ENCODE data around the gene C1QBP. TPM values are rescaled to one million over a fixed set of nuclear protein-coding genes. Genes with fewer than 3 reads are reported as not detected.

C1QBP gene
- total RNA-seq, 3 donors from 2014 or later = 81.0 to 145 (median 101) TPM

GRCh38 chr17:5419959-5420653 is 18.8 kb downstream of the C1QBP start, which contains the start of gene RPAIN:
TSS of gene RPAIN (plus strand) at chr17:5420182. CDS start at chr17:5420211, 29 bp downstream.
- peaks cover 30% of the 10 kb centered on the region for H3K4me1 ChIP-seq (ENCODE audit: low read depth)
- TF ChIP-seq CTCF (IDR thresholded peaks at IDR 0.05) = no peak
- peak; percentile 81 for ATAC-seq
- intact Hi-C loops (cut with DNase I, micrococcal nuclease) = no loop called here
- no peaks in the 10 kb centered on the region for H3K9me3 ChIP-seq
- H3K36me3 ChIP-seq (ENCODE audit: low read depth) = no peaks in the 10 kb centered on the region
- H3K4me3 ChIP-seq = peak within 1 kb of the TSS; percentile 45
- DNase-seq = peak; percentile 89 to 93 (median 93)

DNA sequence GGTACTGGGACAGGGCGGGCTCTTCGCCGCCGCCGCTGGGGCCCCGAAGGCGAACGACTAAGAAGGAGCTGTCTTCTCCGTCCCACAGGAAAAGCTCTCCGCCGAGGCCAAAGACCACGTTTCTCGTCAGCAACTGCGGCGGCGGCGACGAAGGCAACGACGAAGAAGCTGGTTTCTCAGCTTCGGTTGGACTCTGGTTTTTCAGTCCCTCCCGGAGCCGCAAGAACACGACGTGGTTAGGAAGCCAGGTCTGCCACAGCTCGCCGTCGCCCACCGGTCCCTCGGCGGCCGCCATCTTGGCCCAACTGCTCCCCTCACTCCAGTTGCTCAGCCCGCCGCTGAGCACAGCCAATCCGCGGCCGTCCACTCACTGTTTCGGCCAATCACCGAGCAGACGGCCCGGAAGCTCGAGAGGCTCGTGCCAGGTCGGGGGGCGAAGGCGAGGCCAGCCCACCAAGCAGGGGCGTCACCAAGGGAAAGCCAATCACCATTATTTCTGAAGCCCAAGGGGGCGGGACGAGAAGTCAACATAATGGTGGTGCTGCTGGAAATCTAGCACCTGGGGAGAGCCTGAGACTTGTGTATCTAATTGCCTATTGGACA is 19.5 kb downstream of the C1QBP start, which contains the start of gene NUP88:
Gene NUP88 (minus strand): TSS at position 307 of the 603 bp plus-strand sequence. CDS start 12 bp downstream, at position 295.
- Histone ChIP-seq H3K4me3 (peak within 1 kb of the TSS; percentile 45), H3K4me1 (ENCODE audit: low read depth) (peaks cover 30% of the 10 kb centered on the region), H3K9me3 (no peaks in the 10 kb centered on the region), H3K36me3 (ENCODE audit: low read depth) (no peaks in the 10 kb centered on the region)
- peak; percentile 93 for ATAC-seq
- peak; percentile 96 to 98 (median 96) for DNase-seq
- intact Hi-C loops (cut with DNase I, micrococcal nuclease) = no loop called here
- TF ChIP-seq CTCF (IDR thresholded peaks at IDR 0.05) = no peak

- no peak for TF ChIP-seq CTCF (IDR thresholded peaks at IDR 0.05)
- Histone ChIP-seq H3K4me3 (peak overlapping the region; percentile 45), H3K9me3 (no peaks in the 10 kb centered on the region), H3K36me3 (ENCODE audit: low read depth) (no peaks in the 10 kb centered on the region), H3K4me1 (ENCODE audit: low read depth) (peaks cover 30% of the 10 kb centered on the region)
- intact Hi-C loops (cut with DNase I, micrococcal nuclease) = no loop called here
- ATAC-seq = peak; percentile 56
- DNase-seq = peak in 1 of 3 donors; percentile 74
These were observed 20.0 kb downstream of the C1QBP start for GRCh38 chr17:5418858-5419355.

DNA sequence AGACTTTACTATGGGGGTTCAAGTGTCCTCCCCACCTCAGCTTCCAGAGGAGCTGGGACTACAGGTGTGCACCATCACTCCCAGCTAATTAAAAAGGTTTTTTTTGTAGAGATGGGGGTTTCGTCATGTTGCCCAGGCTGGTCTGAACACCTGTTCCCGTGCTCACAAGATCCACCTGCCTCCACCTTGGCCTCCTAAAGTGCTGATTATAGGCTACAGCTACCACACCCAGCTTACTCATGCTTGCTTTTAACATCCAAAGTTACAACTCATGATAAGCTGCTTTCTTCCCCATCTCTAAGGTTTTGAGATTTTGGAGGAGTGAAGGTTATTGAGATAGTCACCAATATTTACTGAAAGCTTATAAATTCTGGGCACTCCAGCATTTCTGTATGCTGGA is 22.1 kb downstream of the C1QBP start:
- no peak for TF ChIP-seq CTCF (IDR thresholded peaks at IDR 0.05)
- DNase-seq (peak in 1 of 3 donors; percentile 41), ATAC-seq (peak; percentile 48)
- no peaks in the 10 kb centered on the region for H3K36me3 ChIP-seq (ENCODE audit: low read depth)
- intact Hi-C loops (cut with DNase I, micrococcal nuclease) = no loop called here
- no peak overlapping the region for H3K4me3 ChIP-seq
- no peaks in the 10 kb centered on the region for H3K9me3 ChIP-seq
- peaks cover 34% of the 10 kb centered on the region for H3K4me1 ChIP-seq (ENCODE audit: low read depth)

DNA sequence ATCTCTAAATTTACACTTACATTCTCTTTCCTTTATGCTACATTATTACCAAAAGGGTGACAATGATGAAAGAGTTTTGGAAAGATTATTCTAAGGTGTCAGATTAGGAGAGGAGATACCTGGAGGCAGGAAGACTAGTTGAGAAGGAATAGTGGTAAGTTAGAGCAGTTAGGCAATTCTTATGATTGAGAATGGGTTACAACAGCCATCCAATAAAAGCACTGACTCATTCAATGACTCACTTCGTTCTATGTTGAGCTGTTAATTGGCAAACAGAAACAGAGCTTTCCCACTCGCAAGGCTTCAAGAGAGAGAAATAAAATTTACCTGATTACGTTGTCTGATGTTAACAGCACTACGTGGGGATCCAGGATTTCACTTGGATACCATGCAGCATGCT is 25.3 kb downstream of the C1QBP start:
- DNase-seq (peak in 1 of 3 donors; percentile 10), ATAC-seq (peak; percentile 86)
- intact Hi-C loops (cut with DNase I, micrococcal nuclease) = no loop called here
- no peak for TF ChIP-seq CTCF (IDR thresholded peaks at IDR 0.05)
- Histone ChIP-seq H3K4me3 (no peak overlapping the region), H3K4me1 (ENCODE audit: low read depth) (peaks cover 24% of the 10 kb centered on the region), H3K9me3 (no peaks in the 10 kb centered on the region), H3K36me3 (ENCODE audit: low read depth) (peaks cover 1% of the 10 kb centered on the region)
